Astrocyte of the spinal cord (primary cell): ENCODE measurements around the gene SYNGR2.

Source experiments
- DNase-seq: peaks from one replicate; pipeline ENCODE4 v3.0.0; 2011; ENCODE audit warnings: low read depth, low spot score
- H3K4me3 ChIP-seq: 2 replicates; pipeline ENCODE4 v1.5.1; 2011; ENCODE audit warnings: low read depth, mild to moderate bottlenecking, low read length, moderate library complexity
- in situ Hi-C: cut with HindIII; loops from 2 replicates; pipeline ENCODE4 v1.10.0; 2017; ENCODE audit warnings: low sequenced_read_pairs
- TF ChIP-seq, protein P1 (sequence below): IDR thresholded peaks from 2 replicates; pipeline ENCODE4 v1.5.1; 2012; ENCODE audit warnings: low read depth, mild to moderate bottlenecking, low read length, inconsistent platforms

Gene SYNGR2

DNA sequence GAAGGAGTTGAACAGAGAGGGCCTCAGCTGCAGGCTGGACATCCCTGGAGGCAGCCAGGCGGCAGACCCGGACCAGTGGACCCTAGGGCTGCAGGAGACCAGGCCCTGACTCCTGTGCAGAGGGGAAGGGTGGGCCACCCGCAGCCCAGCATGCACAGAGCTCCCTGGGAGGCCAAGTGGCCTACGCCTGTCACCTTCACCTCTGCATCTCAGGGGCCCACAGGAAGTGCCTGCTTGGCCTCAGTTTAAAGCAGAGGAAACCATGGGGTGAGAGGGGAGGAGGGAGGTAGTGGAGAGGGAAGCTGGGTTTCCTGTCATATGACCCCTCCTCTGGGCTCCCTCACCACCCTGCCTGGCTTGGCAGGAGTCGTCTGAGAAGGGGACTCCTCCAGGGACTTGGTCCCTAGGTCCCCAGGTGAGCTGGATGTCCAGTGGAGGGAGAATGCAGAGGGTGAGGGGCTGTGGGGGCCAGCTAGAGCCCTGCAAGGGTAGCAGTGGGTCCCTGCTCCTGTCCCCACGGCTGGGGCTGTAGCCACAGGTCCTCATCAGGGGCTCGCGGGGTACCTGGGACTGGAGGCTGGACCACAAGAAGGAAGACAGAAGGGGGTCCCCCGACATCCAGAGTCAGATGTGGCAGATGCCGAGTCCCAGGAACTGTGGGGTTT is 37.8 kb upstream of the SYNGR2 start, which contains the start of gene TMC8:
TMC8 (plus strand) TSS at position 335 of the 665 bp plus-strand sequence. CDS start 818 bp downstream, outside the sequence.
- TF ChIP-seq, protein P1, sequence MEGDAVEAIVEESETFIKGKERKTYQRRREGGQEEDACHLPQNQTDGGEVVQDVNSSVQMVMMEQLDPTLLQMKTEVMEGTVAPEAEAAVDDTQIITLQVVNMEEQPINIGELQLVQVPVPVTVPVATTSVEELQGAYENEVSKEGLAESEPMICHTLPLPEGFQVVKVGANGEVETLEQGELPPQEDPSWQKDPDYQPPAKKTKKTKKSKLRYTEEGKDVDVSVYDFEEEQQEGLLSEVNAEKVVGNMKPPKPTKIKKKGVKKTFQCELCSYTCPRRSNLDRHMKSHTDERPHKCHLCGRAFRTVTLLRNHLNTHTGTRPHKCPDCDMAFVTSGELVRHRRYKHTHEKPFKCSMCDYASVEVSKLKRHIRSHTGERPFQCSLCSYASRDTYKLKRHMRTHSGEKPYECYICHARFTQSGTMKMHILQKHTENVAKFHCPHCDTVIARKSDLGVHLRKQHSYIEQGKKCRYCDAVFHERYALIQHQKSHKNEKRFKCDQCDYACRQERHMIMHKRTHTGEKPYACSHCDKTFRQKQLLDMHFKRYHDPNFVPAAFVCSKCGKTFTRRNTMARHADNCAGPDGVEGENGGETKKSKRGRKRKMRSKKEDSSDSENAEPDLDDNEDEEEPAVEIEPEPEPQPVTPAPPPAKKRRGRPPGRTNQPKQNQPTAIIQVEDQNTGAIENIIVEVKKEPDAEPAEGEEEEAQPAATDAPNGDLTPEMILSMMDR = no peak
- DNase-seq = no peak
- no peak within 1 kb of the TSS for H3K4me3 ChIP-seq
- in situ Hi-C loops = no loop called here

DNA sequence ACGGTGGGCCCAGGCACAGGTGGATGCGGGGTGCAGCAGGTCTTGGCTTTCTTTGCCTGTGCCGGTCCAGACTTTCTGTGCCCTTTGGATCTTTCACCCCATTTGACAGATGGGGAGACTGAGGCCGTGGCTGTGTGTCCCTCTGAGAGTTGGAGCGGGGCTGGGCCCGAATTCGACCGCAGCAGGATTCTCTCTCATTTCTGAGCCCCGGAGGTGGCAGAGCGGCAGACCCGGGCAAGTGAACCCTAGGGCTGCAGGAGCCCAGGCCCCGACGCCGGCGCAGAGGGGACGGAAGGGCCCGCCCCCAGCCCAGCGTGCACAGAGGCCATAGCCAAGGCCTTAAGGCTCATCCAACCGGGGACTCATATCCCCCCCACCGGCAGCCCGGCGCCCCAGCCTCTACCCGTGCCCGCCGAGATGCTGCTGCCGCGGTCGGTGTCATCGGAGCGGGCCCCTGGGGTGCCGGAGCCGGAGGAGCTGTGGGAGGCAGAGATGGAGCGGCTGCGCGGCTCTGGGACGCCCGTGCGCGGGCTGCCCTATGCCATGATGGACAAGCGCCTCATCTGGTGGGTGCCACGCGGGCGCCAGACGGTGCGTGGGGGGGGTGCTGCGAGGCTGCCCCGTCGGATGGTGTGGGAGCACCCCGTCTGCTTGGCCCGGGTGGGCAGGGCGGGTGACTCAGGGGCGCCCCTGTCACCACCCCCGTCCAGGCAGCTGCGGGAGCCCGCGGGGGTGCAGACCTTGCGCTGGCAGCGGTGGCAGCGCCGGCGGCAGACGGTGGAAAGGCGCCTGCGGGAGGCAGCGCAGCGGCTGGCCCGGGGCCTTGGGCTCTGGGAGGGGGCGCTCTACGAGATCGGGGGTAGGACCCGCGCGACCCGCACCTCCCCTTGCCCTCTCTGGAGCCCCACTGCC is 37.0 kb upstream of the SYNGR2 start:
- H3K4me3 ChIP-seq = no peak overlapping the region
- in situ Hi-C loops = no loop called here

DNA sequence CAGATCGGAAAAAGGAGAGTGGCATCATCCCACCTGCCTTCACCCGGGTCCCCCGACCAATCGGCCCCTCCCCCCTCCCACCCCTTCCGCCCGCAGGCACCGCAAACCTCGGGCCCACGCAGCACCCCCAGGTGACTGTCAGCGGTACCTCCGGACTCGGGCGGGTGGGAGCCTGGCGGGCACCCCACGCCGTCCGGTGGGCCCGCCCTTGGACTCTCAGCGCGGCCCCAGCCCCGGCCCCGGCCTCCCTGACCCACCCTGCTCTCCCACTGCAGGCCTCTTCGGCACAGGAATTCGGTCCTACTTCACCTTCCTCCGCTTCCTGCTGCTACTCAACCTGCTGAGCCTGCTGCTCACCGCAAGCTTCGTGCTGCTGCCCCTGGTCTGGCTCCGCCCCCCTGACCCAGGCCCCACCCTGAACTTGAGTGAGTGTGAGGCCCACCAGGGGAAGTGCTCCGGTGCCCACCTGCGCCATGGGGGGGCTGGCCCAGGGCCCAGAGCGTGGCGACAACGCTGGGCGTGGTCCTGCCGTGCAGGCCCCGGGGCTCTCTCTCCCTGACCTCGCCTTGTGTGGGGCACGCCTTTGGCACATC is 36.2 kb upstream of the SYNGR2 start:
- TF ChIP-seq, protein P1 = no peak
- DNase-seq = no peak
- in situ Hi-C loops = no loop called here
- no peak overlapping the region for H3K4me3 ChIP-seq

More for the DNA sequence above, 37.0 kb upstream of the SYNGR2 start:
- DNase-seq = no peak
- TF ChIP-seq, protein P1 = no peak

DNA sequence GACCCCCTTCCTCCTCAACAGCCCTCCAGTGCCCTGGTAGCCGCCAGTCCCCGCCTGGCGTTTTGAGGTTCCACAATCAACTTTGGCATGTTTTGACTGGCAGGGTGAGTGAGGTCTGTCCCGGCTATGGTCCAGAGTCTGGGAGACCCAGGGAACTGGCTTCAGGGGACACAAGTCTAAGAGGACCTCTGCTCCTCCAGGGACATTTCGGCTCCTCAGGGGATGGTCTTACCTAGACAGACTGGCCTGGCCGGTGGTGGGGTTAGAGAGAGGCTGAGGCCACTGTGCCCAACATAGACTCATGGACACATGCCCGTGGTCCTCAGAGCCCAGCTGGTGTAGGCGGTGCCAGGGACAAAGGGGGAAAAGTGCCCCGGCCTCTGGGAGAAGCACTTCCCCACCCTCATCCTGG is 35.6 kb upstream of the SYNGR2 start:
- in situ Hi-C loops = no loop called here
- DNase-seq = no peak
- TF ChIP-seq, protein P1 = no peak
- no peak overlapping the region for H3K4me3 ChIP-seq

DNA sequence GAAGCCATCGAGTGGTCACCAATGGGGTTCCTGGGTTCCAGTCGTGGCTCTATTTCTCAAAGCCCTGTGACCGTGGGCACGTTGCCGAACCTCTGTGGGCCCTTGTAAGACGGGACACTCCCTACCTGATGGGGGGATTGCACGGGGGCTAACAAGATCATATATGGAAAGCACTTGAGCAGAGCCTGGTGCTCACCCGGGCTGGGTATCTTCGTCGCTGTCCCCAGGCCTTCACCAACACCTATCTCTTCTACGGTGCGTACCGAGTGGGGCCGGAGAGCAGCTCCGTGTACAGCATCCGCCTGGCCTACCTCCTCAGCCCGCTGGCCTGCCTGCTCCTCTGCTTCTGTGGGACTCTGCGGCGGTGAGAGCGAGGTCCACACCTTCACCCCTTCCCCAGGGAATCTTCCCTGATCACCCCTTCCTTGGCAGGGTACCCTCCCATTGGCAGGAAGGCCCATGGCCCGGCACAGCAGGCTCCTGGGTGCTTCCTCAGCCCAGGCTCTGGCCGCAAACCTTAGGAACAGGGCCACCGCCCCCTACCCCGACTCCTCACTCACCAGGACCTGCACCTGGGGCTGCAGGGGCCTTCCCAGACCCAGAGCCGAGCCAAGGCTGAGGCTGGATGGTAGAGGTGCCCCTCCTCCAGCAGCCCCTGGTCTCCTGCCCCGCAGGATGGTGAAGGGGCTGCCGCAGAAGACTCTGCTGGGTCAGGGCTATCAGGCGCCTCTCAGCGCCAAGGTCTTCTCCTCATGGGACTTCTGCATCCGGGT is 35.0 kb upstream of the SYNGR2 start:
- TF ChIP-seq, protein P1 = no peak
- no peak for DNase-seq
- in situ Hi-C loops = no loop called here
- H3K4me3 ChIP-seq = no peak overlapping the region
